ENCODE results near the gene RANBP3.

GRCh38 chr19:5964816-5965565 lies 12.9 kb downstream of the RANBP3 start:
- TF ChIP-seq CTCF (IDR thresholded peaks at IDR 0.05) (no peak), POLR2A (IDR thresholded peaks at IDR 0.05) (no peak)
